Tibial nerve (tissue), 4 donors: ENCODE data around the gene ATPAF1. TPM values are rescaled to one million over a fixed set of nuclear protein-coding genes. Genes with fewer than 3 reads are reported as not detected.
A peak's percentile ranks its signal among the peaks of the same experiment; 100 is the strongest.

ENCODE experiments used
- DNase-seq, 2 donors: peaks; one replicate each; pipeline ENCODE4 v3.0.0-alpha.2; 2019; ENCODE audit warnings: low spot score in 2 of 2
- H3K27ac ChIP-seq, 4 donors: fragments of 200-600 bp; sonication (generic) in 3 of 4; one replicate each; pipeline ENCODE4 v1.5.1; 2017 to 2019; ENCODE audit warnings: mild to moderate bottlenecking in 1 of 4
- H3K27me3 ChIP-seq, 2 donors: fragments of 200-600 bp; sonication (generic) in 1 of 2; one replicate each; pipeline versions ENCODE4 v1.5.1 to v1.6.0; 2017 to 2019
- H3K36me3 ChIP-seq, 3 donors: fragments of 200-600 bp; sonication (generic); one replicate each; pipeline ENCODE4 v1.5.1; 2018 to 2019
- H3K4me1 ChIP-seq, 4 donors: fragments of 200-600 bp; sonication (generic) in 3 of 4; one replicate each; pipeline ENCODE4 v1.5.1; 2017 to 2019
- H3K4me3 ChIP-seq, 4 donors: fragments of 200-600 bp; sonication (generic) in 3 of 4; one replicate each; pipeline ENCODE4 v1.5.1; 2017 to 2019; ENCODE audit warnings: mild to moderate bottlenecking in 1 of 4, moderate library complexity in 1 of 4
- H3K9me3 ChIP-seq, 4 donors: fragments of 200-600 bp; sonication (generic) in 3 of 4; one replicate each; pipeline ENCODE4 v1.5.1; 2017 to 2019
- CTCF ChIP-seq, 5 experiments: fragments of 200-600 bp in 3 of 5; fragments of 450-650 bp in 2 of 5; sonication (generic) in 3 of 5; IDR thresholded peaks; one replicate each; pipeline ENCODE4 v1.5.1; 2016 to 2019; ENCODE audit warnings: antibody characterized with exemption in 5 of 5, mild to moderate bottlenecking in 3 of 5, moderate library complexity in 2 of 5
- EP300 ChIP-seq, 2 donors: sonication (generic); formaldehyde crosslinking; IDR thresholded peaks; one replicate each; pipeline ENCODE4 v1.6.1; 2017; ENCODE audit warnings: antibody characterized with exemption in 2 of 2, mild to moderate bottlenecking in 1 of 2
- POLR2A ChIP-seq, 2 donors: fragments of 450-650 bp; IDR thresholded peaks; one replicate each; pipeline ENCODE4 v1.6.1; 2017; ENCODE audit warnings: antibody characterized with exemption in 2 of 2, mild to moderate bottlenecking in 2 of 2, moderate library complexity in 2 of 2
- WGBS, 2 donors: methylation state at CpG; one replicate each; pipeline ENCODE4 v1.1.5; 2018; 5-methylcytosine and 5-hydroxymethylcytosine counted together
- total RNA-seq, 4 donors: library from RNA; depleted of rRNA; stranded (reverse); fragments of >200 nt; gene quantifications; one replicate each; pipeline ENCODE4 v1.1.0, GENCODE V29; 2016

ATPAF1 gene
- total RNA-seq, 4 donors from 2014 or later = 26.3 to 38.5 (median 30.2) TPM

- H3K9me3 ChIP-seq = no peaks in the 10 kb centered on the region
- no peak for DNase-seq
- no peaks in the 10 kb centered on the region for H3K27me3 ChIP-seq
- H3K4me3 ChIP-seq = no peak overlapping the region
- H3K27ac ChIP-seq = peak overlapping the region in 1 of 4 donors; percentile 46
- H3K4me1 ChIP-seq = peaks cover 0 to 5% (median 0%) of the 10 kb centered on the region in 4 donors
- 25 to 29% methylated on average over 2 of the region's 2 CpGs for WGBS, 2 donors
- H3K36me3 ChIP-seq = peaks cover 0 to 72% (median 0%) of the 10 kb centered on the region in 3 donors
- TF ChIP-seq EP300 (IDR thresholded peaks at IDR 0.05) (no peak), POLR2A (IDR thresholded peaks at IDR 0.05) (no peak), CTCF (IDR thresholded peaks at IDR 0.05) (no peak)
Observed at GRCh38 chr1:46637444-46638083, 30.6 kb downstream of the ATPAF1 start.

GRCh38 chr1:46635205-46635604 lies 33.0 kb downstream of the ATPAF1 start:
- peaks cover 0 to 4% (median 0%) of the 10 kb centered on the region in 4 donors for H3K4me1 ChIP-seq

GRCh38 chr1:46630719-46631118 lies 37.4 kb downstream of the ATPAF1 start:
- no peak overlapping the region for H3K4me3 ChIP-seq
- WGBS, 2 donors = 71 to 80% methylated on average over 2 of the region's 2 CpGs
- no peak overlapping the region for H3K27ac ChIP-seq
- H3K36me3 ChIP-seq = peaks cover 0 to 68% (median 0%) of the 10 kb centered on the region in 3 donors
- no peaks in the 10 kb centered on the region for H3K9me3 ChIP-seq
- no peaks in the 10 kb centered on the region for H3K4me1 ChIP-seq
- no peaks in the 10 kb centered on the region for H3K27me3 ChIP-seq
- TF ChIP-seq CTCF (IDR thresholded peaks at IDR 0.05) = no peak
- TF ChIP-seq POLR2A (IDR thresholded peaks at IDR 0.05) = no peak
- no peak for TF ChIP-seq EP300 (IDR thresholded peaks at IDR 0.05)
- no peak for DNase-seq

More at GRCh38 chr1:46635205-46635604, 33.0 kb downstream of the ATPAF1 start:
- Histone ChIP-seq H3K27me3 (no peaks in the 10 kb centered on the region), H3K27ac (no peak overlapping the region), H3K9me3 (no peaks in the 10 kb centered on the region), H3K36me3 (peaks cover 0 to 82% (median 0%) of the 10 kb centered on the region in 3 donors), H3K4me3 (no peak overlapping the region)
- TF ChIP-seq POLR2A (IDR thresholded peaks at IDR 0.05) (no peak), EP300 (IDR thresholded peaks at IDR 0.05) (no peak), CTCF (IDR thresholded peaks at IDR 0.05) (no peak)
- 90 to 93% methylated on average over 2 of the region's 2 CpGs for WGBS, 2 donors
- no peak for DNase-seq

GRCh38 chr1:46623743-46624644 lies 44.2 kb downstream of the ATPAF1 start:
- TF ChIP-seq CTCF (IDR thresholded peaks at IDR 0.05) = no peak
- no peak for TF ChIP-seq EP300 (IDR thresholded peaks at IDR 0.05)
- TF ChIP-seq POLR2A (IDR thresholded peaks at IDR 0.05) = no peak

GRCh38 chr1:46622344-46622743 lies 45.8 kb downstream of the ATPAF1 start:
- no peak overlapping the region for H3K27ac ChIP-seq
- TF ChIP-seq CTCF (IDR thresholded peaks at IDR 0.05) (peak in 2 of 5 experiments; percentile 27 to 30), POLR2A (IDR thresholded peaks at IDR 0.05) (no peak), EP300 (IDR thresholded peaks at IDR 0.05) (no peak)
- DNase-seq = no peak
- H3K27me3 ChIP-seq = no peaks in the 10 kb centered on the region
- no peaks in the 10 kb centered on the region for H3K9me3 ChIP-seq
- no peak overlapping the region for H3K4me3 ChIP-seq
- 53 to 57% methylated on average over 3 of the region's 3 CpGs for WGBS, 2 donors
- H3K4me1 ChIP-seq = peaks cover 0 to 7% (median 0%) of the 10 kb centered on the region in 4 donors
- no peaks in the 10 kb centered on the region for H3K36me3 ChIP-seq

More at GRCh38 chr1:46623743-46624644, 44.2 kb downstream of the ATPAF1 start:
- Histone ChIP-seq H3K4me3 (no peak overlapping the region), H3K4me1 (peaks cover 0 to 5% (median 0%) of the 10 kb centered on the region in 4 donors), H3K9me3 (no peaks in the 10 kb centered on the region), H3K27me3 (no peaks in the 10 kb centered on the region), H3K27ac (no peak overlapping the region), H3K36me3 (peaks cover 0 to 8% (median 0%) of the 10 kb centered on the region in 3 donors)
- 36 to 61% methylated on average over 4 of the region's 4 CpGs for WGBS, 2 donors
- no peak for DNase-seq
